SK-N-MC (cell line): Measurements from ENCODE around the gene PCIF1.

Source experiments
- EZH2 ChIP-seq: fragments of 200-600 bp; sonication (generic); IDR thresholded peaks from one replicate; pipeline ENCODE4 v1.6.1; 2017; ENCODE audit warnings: antibody characterized with exemption
- FOXP2 ChIP-seq: optimal IDR thresholded peaks from 2 replicates; pipeline ENCODE3; 2011; ENCODE audit warnings: mild to moderate bottlenecking, moderate library complexity; ENCODE audit not compliant: insufficient read depth; ENCODE audit errors: extremely low read length, control extremely low read depth
- POLR2AphosphoS5 ChIP-seq: IDR thresholded peaks from 2 replicates; pipeline ENCODE4 v1.6.1; 2012; ENCODE audit warnings: mild to moderate bottlenecking, low read depth, low read length, borderline replicate concordance

DNA sequence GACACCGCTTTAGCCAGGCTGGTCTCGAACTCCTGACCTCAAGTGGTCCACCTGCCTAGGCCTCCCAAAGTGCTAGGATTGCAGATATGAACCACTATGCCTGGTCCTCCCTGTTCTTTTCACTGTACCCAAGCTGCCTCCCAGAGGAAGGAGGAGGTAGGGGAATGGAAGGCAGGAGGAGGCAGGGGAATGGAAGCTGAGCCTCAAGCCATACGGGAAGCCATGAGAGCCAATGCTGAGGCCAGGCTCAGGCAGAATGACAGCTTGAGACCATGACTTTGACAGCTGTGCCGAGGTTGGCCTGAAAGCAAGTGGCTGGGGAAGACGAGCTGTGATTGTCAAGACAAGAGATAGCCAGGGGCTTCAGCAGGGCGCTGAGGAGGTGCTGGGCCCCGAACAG, 51.1 kb downstream of the PCIF1 start:
- no peak for TF ChIP-seq EZH2
- no peak for TF ChIP-seq POLR2AphosphoS5
- no peak for TF ChIP-seq FOXP2
